ENCODE results near the gene DLG2. TPM values are rescaled to one million over a fixed set of nuclear protein-coding genes. Genes with fewer than 3 reads are reported as not detected.

DLG2 gene
- total RNA-seq, 1 donor from 2014 or later = 7.2 TPM

DNA sequence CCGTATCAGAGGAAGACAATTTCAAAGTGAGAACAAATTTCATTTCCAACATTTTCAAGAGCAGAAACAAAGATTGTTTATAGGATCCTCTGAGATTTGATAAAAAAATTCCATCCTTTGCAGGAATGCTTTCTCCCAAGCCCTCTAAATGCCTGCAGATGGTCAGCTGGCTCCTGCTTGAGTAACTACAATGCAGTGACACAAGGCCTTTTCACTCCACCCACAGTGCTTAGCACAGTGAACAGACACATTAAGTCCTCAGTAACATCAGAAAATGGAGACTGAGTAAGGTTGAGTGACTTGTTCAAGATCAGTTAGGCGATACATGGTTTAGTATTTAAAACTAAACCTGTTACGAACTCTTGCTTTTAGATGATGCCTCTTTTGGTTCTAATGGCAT, 1813.8 kb downstream of the DLG2 start:
- H3K27me3 ChIP-seq (ENCODE audit: low read depth) = no peaks in the 10 kb centered on the region
- no peak overlapping the region for H3K27ac ChIP-seq
- ATAC-seq (no peak), DNase-seq (no peak)
- intact Hi-C loops (cut with DNase I) = no loop called here
- no peaks in the 10 kb centered on the region for H3K9me3 ChIP-seq
- TF ChIP-seq, protein P1, sequence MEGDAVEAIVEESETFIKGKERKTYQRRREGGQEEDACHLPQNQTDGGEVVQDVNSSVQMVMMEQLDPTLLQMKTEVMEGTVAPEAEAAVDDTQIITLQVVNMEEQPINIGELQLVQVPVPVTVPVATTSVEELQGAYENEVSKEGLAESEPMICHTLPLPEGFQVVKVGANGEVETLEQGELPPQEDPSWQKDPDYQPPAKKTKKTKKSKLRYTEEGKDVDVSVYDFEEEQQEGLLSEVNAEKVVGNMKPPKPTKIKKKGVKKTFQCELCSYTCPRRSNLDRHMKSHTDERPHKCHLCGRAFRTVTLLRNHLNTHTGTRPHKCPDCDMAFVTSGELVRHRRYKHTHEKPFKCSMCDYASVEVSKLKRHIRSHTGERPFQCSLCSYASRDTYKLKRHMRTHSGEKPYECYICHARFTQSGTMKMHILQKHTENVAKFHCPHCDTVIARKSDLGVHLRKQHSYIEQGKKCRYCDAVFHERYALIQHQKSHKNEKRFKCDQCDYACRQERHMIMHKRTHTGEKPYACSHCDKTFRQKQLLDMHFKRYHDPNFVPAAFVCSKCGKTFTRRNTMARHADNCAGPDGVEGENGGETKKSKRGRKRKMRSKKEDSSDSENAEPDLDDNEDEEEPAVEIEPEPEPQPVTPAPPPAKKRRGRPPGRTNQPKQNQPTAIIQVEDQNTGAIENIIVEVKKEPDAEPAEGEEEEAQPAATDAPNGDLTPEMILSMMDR (IDR thresholded peaks at IDR 0.05) = no peak
- H3K4me1 ChIP-seq = no peaks in the 10 kb centered on the region
- H3K4me3 ChIP-seq = no peak overlapping the region
- H3K36me3 ChIP-seq = no peaks in the 10 kb centered on the region

DNA sequence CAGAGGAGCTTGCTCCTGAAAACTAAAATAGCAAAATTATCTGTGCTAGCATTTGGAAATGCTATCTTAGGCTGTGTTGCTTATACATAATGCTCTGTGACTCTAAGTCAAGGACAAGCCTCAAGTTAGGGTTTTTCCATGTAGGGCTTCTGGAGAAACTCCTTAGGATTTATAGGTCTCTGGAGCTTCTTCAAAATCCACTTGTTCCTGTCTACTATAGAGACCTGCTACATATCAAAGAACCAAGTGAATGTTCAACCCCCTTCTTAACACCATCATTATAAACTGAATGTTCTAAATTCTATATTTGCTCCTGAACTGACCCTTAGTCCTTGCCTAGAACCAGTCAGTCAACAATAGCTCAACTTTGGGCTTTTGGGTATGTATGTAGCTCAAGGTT, 1817.9 kb downstream of the DLG2 start:
- Histone ChIP-seq H3K9me3 (no peaks in the 10 kb centered on the region), H3K27ac (no peak overlapping the region), H3K4me3 (no peak overlapping the region), H3K4me1 (no peaks in the 10 kb centered on the region), H3K36me3 (no peaks in the 10 kb centered on the region), H3K27me3 (ENCODE audit: low read depth) (no peaks in the 10 kb centered on the region)
- TF ChIP-seq, protein P1 (IDR thresholded peaks at IDR 0.05) = no peak
- no peak for DNase-seq
- intact Hi-C loops (cut with DNase I) = no loop called here
- ATAC-seq = no peak

DNA sequence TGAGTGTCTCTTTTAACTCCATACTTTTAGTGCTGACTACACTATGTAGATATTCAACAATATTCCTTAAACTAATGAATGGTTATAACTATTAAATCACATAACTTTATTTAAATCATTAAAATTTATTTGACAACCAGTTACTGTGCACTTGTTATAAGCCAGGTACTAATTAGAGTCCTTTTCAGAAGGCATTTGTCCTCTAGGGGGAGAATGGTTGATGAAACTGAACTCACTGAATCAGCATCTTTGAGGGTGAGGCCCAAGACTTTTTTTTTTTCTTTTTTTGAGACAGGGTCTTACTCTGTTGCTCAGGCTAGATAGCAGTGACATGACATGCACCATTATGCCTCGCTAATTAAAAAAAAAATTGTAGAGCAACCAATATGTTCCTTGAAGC, 1825.3 kb downstream of the DLG2 start:
- no peaks in the 10 kb centered on the region for H3K9me3 ChIP-seq
- H3K27ac ChIP-seq = no peak overlapping the region
- DNase-seq (no peak), ATAC-seq (no peak)
- no peaks in the 10 kb centered on the region for H3K27me3 ChIP-seq (ENCODE audit: low read depth)
- intact Hi-C loops (cut with DNase I) = no loop called here
- no peak overlapping the region for H3K4me3 ChIP-seq
- H3K4me1 ChIP-seq = no peaks in the 10 kb centered on the region
- no peaks in the 10 kb centered on the region for H3K36me3 ChIP-seq
- TF ChIP-seq, protein P1 (IDR thresholded peaks at IDR 0.05) = no peak

DNA sequence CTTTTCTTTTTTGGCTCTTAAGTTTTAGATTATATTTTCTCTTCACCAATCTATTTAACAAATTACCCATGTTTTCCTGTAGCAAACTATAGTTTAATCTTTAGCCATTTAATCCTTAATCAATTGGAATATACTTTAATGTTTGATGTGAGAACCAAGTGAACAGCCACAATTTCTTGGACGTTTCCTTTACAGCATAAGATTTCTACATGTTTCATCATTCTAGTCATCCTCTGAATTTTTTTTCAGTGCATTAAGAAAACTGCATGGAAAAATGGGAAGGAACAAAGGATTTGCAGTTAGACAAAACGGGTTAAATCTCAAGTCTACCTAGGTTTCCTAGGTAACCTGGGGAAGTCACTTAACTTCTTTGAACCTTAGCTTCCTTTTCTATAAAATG, 1833.8 kb downstream of the DLG2 start:
- H3K9me3 ChIP-seq = no peaks in the 10 kb centered on the region
- H3K36me3 ChIP-seq = no peaks in the 10 kb centered on the region
- no peak overlapping the region for H3K4me3 ChIP-seq
- H3K4me1 ChIP-seq = no peaks in the 10 kb centered on the region
- no peak overlapping the region for H3K27ac ChIP-seq
- H3K27me3 ChIP-seq (ENCODE audit: low read depth) = no peaks in the 10 kb centered on the region
- TF ChIP-seq, protein P1 (IDR thresholded peaks at IDR 0.05) = no peak
- ATAC-seq = no peak
- DNase-seq = no peak
- intact Hi-C loops (cut with DNase I) = no loop called here

DNA sequence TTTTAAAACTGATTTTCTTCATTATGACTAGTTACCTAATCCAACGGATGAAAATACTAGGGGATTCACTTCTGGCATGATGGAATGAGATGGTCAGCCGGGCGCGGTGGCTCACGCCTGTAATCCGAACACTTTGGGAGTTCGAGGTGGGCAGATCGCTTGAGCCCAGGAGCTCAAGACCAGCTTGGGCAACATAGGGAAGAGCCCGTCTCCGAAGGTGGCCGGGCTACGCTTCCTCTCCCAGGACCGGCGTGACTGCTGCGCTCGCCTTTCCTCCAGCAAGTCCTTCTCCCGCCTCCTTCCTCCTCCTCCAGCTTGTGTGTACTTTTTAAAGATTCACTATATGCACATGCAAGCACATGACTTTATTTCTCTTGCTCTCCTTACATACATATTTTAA, 1835.6 kb downstream of the DLG2 start:
- Histone ChIP-seq H3K9me3 (no peaks in the 10 kb centered on the region), H3K4me1 (no peaks in the 10 kb centered on the region), H3K4me3 (no peak overlapping the region), H3K27ac (no peak overlapping the region), H3K36me3 (no peaks in the 10 kb centered on the region), H3K27me3 (ENCODE audit: low read depth) (no peaks in the 10 kb centered on the region)
- intact Hi-C loops (cut with DNase I) = no loop called here
- TF ChIP-seq, protein P1 (IDR thresholded peaks at IDR 0.05) = no peak
- ATAC-seq = no peak
- DNase-seq = no peak

DNA sequence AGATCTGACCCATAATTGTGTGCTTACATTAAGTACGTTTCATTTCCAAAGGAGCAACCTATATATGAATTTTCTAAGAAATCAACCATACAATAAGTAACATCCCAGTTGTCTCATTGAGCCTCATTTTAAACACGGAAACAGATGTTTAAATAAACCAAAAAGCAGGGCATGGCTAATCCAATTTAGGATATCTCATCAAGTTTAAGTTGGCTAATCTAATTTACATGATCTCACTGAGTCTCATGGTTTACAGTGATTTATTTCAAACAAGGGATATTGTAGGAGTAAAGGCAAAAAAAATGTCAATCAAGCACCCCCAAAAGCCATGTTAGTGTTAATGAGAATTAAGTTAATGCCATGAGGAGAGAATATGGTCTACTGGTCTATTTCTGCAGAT, 1841.2 kb downstream of the DLG2 start:
- no peak overlapping the region for H3K27ac ChIP-seq
- no peaks in the 10 kb centered on the region for H3K9me3 ChIP-seq
- H3K27me3 ChIP-seq (ENCODE audit: low read depth) = no peaks in the 10 kb centered on the region
- no peaks in the 10 kb centered on the region for H3K4me1 ChIP-seq
- no peak for DNase-seq
- no peak for ATAC-seq
- intact Hi-C loops (cut with DNase I) = no loop called here
- H3K4me3 ChIP-seq = no peak overlapping the region
- H3K36me3 ChIP-seq = no peaks in the 10 kb centered on the region
- TF ChIP-seq, protein P1 (IDR thresholded peaks at IDR 0.05) = no peak
